ENCODE data around the gene P2RY12.

DNA sequence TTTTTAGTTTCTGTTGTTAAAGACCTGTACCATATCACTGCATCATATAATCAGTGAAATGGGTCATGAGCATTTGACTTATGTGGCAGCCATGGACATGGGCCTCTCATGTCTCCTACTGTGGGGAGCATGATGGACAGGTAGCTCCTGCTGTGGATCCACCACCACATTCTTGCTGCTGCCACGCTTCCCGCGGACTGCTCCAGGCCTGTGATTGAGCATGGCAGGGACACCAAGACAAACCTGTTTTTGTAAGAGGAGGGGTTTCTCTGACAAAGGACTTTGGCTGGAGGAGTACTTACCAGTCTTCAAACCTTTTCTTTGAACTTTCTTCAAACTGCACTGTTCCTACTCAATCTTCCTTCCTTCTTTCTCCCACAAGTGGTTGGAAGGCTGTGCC is 88.3 kb downstream of the P2RY12 start:
- TF ChIP-seq, protein P1, sequence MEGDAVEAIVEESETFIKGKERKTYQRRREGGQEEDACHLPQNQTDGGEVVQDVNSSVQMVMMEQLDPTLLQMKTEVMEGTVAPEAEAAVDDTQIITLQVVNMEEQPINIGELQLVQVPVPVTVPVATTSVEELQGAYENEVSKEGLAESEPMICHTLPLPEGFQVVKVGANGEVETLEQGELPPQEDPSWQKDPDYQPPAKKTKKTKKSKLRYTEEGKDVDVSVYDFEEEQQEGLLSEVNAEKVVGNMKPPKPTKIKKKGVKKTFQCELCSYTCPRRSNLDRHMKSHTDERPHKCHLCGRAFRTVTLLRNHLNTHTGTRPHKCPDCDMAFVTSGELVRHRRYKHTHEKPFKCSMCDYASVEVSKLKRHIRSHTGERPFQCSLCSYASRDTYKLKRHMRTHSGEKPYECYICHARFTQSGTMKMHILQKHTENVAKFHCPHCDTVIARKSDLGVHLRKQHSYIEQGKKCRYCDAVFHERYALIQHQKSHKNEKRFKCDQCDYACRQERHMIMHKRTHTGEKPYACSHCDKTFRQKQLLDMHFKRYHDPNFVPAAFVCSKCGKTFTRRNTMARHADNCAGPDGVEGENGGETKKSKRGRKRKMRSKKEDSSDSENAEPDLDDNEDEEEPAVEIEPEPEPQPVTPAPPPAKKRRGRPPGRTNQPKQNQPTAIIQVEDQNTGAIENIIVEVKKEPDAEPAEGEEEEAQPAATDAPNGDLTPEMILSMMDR (IDR thresholded peaks at IDR 0.05; ENCODE audit: borderline replicate concordance, extremely low read depth, low read length, poor library complexity, severe bottlenecking) = no peak
- TF ChIP-seq EZH2 (IDR thresholded peaks at IDR 0.05; ENCODE audit: borderline replicate concordance, low read depth, low read length, severe bottlenecking) = no peak

Data from DND-41 (cell line).